LNCaP clone FGC (cell line): ENCODE measurements around the gene SORCS2.

Experiments used
- DNase-seq: peaks from one replicate; pipeline ENCODE4 v3.0.0-alpha.2; 2011; ENCODE audit warnings: low read depth
- H3K4me3 ChIP-seq: 2 replicates; pipeline ENCODE4 v1.5.1; 2011; ENCODE audit warnings: mild to moderate bottlenecking, low read depth, low read length, control low read depth
- TF ChIP-seq, protein P1 (sequence below): IDR thresholded peaks from 2 replicates; pipeline ENCODE4 v1.5.1; 2012; ENCODE audit warnings: mild to moderate bottlenecking; ENCODE audit not compliant: control insufficient read depth, insufficient read depth; ENCODE audit errors: extremely low read depth

Gene SORCS2

GRCh38 chr4:7195546-7196287, 3.4 kb downstream of the SORCS2 start:
- TF ChIP-seq, protein P1, sequence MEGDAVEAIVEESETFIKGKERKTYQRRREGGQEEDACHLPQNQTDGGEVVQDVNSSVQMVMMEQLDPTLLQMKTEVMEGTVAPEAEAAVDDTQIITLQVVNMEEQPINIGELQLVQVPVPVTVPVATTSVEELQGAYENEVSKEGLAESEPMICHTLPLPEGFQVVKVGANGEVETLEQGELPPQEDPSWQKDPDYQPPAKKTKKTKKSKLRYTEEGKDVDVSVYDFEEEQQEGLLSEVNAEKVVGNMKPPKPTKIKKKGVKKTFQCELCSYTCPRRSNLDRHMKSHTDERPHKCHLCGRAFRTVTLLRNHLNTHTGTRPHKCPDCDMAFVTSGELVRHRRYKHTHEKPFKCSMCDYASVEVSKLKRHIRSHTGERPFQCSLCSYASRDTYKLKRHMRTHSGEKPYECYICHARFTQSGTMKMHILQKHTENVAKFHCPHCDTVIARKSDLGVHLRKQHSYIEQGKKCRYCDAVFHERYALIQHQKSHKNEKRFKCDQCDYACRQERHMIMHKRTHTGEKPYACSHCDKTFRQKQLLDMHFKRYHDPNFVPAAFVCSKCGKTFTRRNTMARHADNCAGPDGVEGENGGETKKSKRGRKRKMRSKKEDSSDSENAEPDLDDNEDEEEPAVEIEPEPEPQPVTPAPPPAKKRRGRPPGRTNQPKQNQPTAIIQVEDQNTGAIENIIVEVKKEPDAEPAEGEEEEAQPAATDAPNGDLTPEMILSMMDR: no peak
- H3K4me3 ChIP-seq: no peak overlapping the region
- DNase-seq: no peak

GRCh38 chr4:7196288-7196651, 3.9 kb downstream of the SORCS2 start:
- no peak overlapping the region for H3K4me3 ChIP-seq
- DNase-seq: no peak
- TF ChIP-seq, protein P1: no peak

DNA sequence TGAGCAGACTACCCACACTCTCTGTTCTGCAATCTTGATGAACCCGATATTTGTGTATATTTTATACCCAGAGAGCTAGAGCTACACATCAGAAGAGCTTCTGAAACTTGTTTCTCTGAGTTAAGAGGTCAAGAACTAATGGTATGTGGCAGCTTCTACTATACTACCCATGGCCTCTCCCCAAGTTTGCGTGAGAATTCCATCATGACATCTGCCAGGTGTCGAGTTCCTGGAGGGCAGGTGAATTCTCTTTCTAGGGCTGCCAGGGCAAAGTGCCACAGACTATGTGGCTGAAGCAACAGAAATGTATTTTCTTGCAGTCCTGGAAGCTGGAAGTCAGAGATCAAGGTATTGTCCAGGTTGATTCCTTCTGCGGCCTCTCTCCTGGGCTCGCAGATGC, 4.4 kb downstream of the SORCS2 start:
- TF ChIP-seq, protein P1: no peak
- H3K4me3 ChIP-seq: no peak overlapping the region
- no peak for DNase-seq

GRCh38 chr4:7197910-7198309, 5.6 kb downstream of the SORCS2 start:
- DNase-seq: no peak
- H3K4me3 ChIP-seq: no peak overlapping the region
- TF ChIP-seq, protein P1: no peak

GRCh38 chr4:7198440-7199128, 6.2 kb downstream of the SORCS2 start:
- TF ChIP-seq, protein P1: no peak
- no peak for DNase-seq
- H3K4me3 ChIP-seq: no peak overlapping the region

DNA sequence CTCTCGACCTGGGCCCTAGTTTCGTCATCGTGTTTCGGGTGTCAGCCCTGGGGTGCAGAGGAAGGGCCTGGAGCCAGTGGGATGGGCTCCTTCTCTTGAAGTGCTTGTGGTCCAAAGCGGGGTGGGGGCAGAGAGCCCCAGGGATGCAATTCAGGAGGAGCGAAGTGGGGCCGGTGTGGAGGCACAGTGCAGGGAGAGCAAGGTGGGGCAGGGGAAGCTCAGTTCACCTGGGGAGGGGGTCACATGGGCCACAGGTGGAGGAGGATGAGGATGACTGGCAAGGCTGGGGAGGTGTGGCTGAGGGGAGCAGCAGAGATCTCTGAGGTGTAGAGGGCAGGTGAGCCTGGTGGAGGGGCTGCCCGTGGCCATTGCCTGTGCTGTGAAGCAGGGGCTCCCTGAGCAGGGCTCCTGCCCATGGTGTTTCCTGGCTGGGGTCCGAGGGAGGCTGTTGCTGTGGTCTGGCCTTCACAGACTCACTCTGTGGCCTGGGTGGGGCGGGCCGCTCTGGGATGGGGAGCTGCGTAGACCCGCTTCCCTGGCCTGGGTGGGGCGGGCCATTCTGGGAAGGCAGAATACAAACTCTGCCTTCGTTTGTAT, 6.9 kb downstream of the SORCS2 start:
- TF ChIP-seq, protein P1: no peak
- H3K4me3 ChIP-seq: no peak overlapping the region
- DNase-seq: no peak
